A549 (cell line): ENCODE data around the gene ZDHHC1. TPM values are rescaled to one million over a fixed set of nuclear protein-coding genes. Genes with fewer than 3 reads are reported as not detected.

ENCODE experiments used
- ATAC-seq, 2 experiments: fragments of 200-7000 bp in 1 of 2; fragments of >200 bp in 1 of 2; cut with Nextera tagmentation in 1 of 2; cut with Tn5 transposase in 1 of 2; 3 replicates each; pipeline versions ENCODE4 v1.8.0 to v1.9.1; 2018 to 2020; ENCODE audit warnings: mild to moderate bottlenecking in 1 of 2, moderate library complexity in 1 of 2
- CTCF ChIA-PET: fragments of 300-600 bp; sonication (Branson Sonifier 250); formaldehyde crosslinking; extraction: SDS; loops from one replicate; lab custom pipeline; 2021; ENCODE audit warnings: antibody characterized with exemption, inconsistent platforms; lab: Yijun Ruan, JAX
- POLR2A ChIA-PET: fragments of 350-600 bp; formaldehyde crosslinking; extraction: SDS; loops from one replicate; lab custom pipeline; 2021; ENCODE audit warnings: antibody characterized with exemption, inconsistent platforms; lab: Yijun Ruan, JAX
- DNase-seq, 2 experiments: peaks; one replicate each; pipeline versions ENCODE4 v3.0.0 to v3.0.0-alpha.2; 2011 to 2016; ENCODE audit warnings: low read depth in 1 of 2, low spot score in 1 of 2
- FAIRE-seq: peaks from 2 replicates; lab custom pipeline; 2011; peaks lifted over from hg19 to GRCh38; lab: Jason Lieb, UNC
- H3K27ac ChIP-seq, 2 experiments: fragments of >200 bp; sonication (Bioruptor Twin); formaldehyde crosslinking; 3 replicates each; pipeline ENCODE4 v1.5.1; 2016 to 2017
- H3K4me1 ChIP-seq: fragments of >200 bp; sonication (Bioruptor Twin); formaldehyde crosslinking; 3 replicates; pipeline ENCODE4 v1.6.1; 2016
- H3K4me2 ChIP-seq: fragments of >200 bp; sonication (Bioruptor Twin); formaldehyde crosslinking; 3 replicates; pipeline ENCODE4 v1.6.1; 2016
- H3K4me3 ChIP-seq: fragments of >200 bp; sonication (Bioruptor Twin); formaldehyde crosslinking; 3 replicates; pipeline ENCODE4 v1.5.1; 2016
- H3K9me3 ChIP-seq: fragments of >200 bp; sonication (Bioruptor Twin); formaldehyde crosslinking; 3 replicates; pipeline ENCODE4 v1.6.1; 2016
- ATOH8 ChIP-seq: fragments of 250-450 bp; sonication (Bioruptor Pico); IDR thresholded peaks from 2 replicates; pipeline ENCODE4 v1.5.0; 2020; ENCODE audit warnings: low read depth, mild to moderate bottlenecking, moderate library complexity
- CBX8 ChIP-seq: fragments of 200-600 bp; sonication (generic); IDR thresholded peaks from 2 replicates; pipeline ENCODE4 v1.6.1; 2016
- EP300 ChIP-seq, 2 experiments: fragments of >200 bp; sonication (Bioruptor Twin); formaldehyde crosslinking; IDR thresholded peaks; 2 replicates in 1 of 2; 3 replicates in 1 of 2; pipeline ENCODE4 v1.6.1; 2016 to 2017
- ESRRA ChIP-seq: fragments of 150-350 bp; IDR thresholded peaks from 2 replicates; pipeline ENCODE4 v1.6.1; 2014; ENCODE audit warnings: mild to moderate bottlenecking, low read length, borderline replicate concordance
- FOSB ChIP-seq: fragments of 250-450 bp; sonication (Bioruptor Pico); IDR thresholded peaks from 2 replicates; pipeline ENCODE4 v1.5.0; 2020; ENCODE audit warnings: mild to moderate bottlenecking, moderate library complexity
- GATA3 ChIP-seq: IDR thresholded peaks from 2 replicates; pipeline ENCODE4 v1.6.1; 2012; ENCODE audit warnings: borderline replicate concordance
- HDAC2 ChIP-seq: fragments of 200-600 bp; sonication (generic); IDR thresholded peaks from 2 replicates; pipeline ENCODE4 v1.6.1; 2016
- HEYL ChIP-seq: fragments of 250-450 bp; sonication (Bioruptor Pico); IDR thresholded peaks from 2 replicates; pipeline ENCODE4 v1.8.0; 2021; ENCODE audit warnings: mild to moderate bottlenecking, moderate library complexity
- HOXA7 ChIP-seq: fragments of 250-450 bp; sonication (Bioruptor Pico); IDR thresholded peaks from 2 replicates; pipeline ENCODE4 v1.5.0; 2020; ENCODE audit warnings: mild to moderate bottlenecking, moderate library complexity
- KDM1A ChIP-seq: fragments of 200-600 bp; sonication (generic); IDR thresholded peaks from 2 replicates; pipeline ENCODE4 v1.6.1; 2016; ENCODE audit warnings: low read depth, mild to moderate bottlenecking
- KDM5A ChIP-seq: fragments of 200-600 bp; sonication (generic); IDR thresholded peaks from 2 replicates; pipeline ENCODE4 v1.6.1; 2016; ENCODE audit warnings: antibody characterized with exemption, mild to moderate bottlenecking
- MYC ChIP-seq: IDR thresholded peaks from 2 replicates; pipeline ENCODE4 v1.6.1; 2012; ENCODE audit warnings: mild to moderate bottlenecking, inconsistent platforms, low read length, improper control_type of control experiment, borderline replicate concordance
- SMC3 ChIP-seq: fragments of >200 bp; sonication (Bioruptor Twin); formaldehyde crosslinking; IDR thresholded peaks from 3 replicates; pipeline ENCODE4 v1.6.1; 2018; ENCODE audit warnings: inconsistent platforms
- TFCP2L1 ChIP-seq: fragments of 250-450 bp; sonication (Bioruptor Pico); IDR thresholded peaks from 2 replicates; pipeline ENCODE4 v1.5.0; 2021; ENCODE audit warnings: mild to moderate bottlenecking
- TP53 ChIP-seq: fragments of 250-450 bp; sonication (Bioruptor Pico); IDR thresholded peaks from 2 replicates; pipeline ENCODE4 v1.5.0; 2021; ENCODE audit warnings: mild to moderate bottlenecking, moderate library complexity
- ZSCAN20 ChIP-seq: fragments of 250-450 bp; sonication (Bioruptor Pico); IDR thresholded peaks from 2 replicates; pipeline ENCODE4 v1.8.0; 2022; ENCODE audit warnings: mild to moderate bottlenecking, moderate library complexity
- WGBS: methylation state at CpG from one replicate; pipeline ENCODE4 v1.1.6; 2017; ENCODE audit errors: missing lambda C conversion rate; 5-methylcytosine and 5-hydroxymethylcytosine counted together
- polyA plus RNA-seq, 4 experiments: library from polyadenylated mRNA; depleted of rRNA in 3 of 4; stranded (reverse); fragments of >200 nt; fragmentation: RNase III in 1 of 4; extraction: RNeasy Plus Mini Kit Qiagen cat#74134 plus additional on column Dnase treatment in 1 of 4; gene quantifications; 2 replicates in 3 of 4; 3 replicates in 1 of 4; pipeline ENCODE4 v1.2.3, GENCODE V29; 2011 to 2017
- TF ChIP-seq, protein P1 (sequence below): fragments of 150-350 bp; IDR thresholded peaks from 2 replicates; pipeline ENCODE4 v1.6.1; 2014; ENCODE audit warnings: low read depth, mild to moderate bottlenecking, low read length
- TF ChIP-seq, protein P2 (sequence below): IDR thresholded peaks from 2 replicates; pipeline ENCODE4 v1.6.1; 2012
- TF ChIP-seq, protein P3 (sequence below): fragments of >200 bp; sonication (Bioruptor Twin); formaldehyde crosslinking; IDR thresholded peaks from 2 replicates; pipeline ENCODE4 v1.6.1; 2016

ZDHHC1 gene
- polyA plus RNA-seq, 2 of the 4 experiments (the other 2 are of a cell fraction) = 3.5 to 5.9 TPM

DNA sequence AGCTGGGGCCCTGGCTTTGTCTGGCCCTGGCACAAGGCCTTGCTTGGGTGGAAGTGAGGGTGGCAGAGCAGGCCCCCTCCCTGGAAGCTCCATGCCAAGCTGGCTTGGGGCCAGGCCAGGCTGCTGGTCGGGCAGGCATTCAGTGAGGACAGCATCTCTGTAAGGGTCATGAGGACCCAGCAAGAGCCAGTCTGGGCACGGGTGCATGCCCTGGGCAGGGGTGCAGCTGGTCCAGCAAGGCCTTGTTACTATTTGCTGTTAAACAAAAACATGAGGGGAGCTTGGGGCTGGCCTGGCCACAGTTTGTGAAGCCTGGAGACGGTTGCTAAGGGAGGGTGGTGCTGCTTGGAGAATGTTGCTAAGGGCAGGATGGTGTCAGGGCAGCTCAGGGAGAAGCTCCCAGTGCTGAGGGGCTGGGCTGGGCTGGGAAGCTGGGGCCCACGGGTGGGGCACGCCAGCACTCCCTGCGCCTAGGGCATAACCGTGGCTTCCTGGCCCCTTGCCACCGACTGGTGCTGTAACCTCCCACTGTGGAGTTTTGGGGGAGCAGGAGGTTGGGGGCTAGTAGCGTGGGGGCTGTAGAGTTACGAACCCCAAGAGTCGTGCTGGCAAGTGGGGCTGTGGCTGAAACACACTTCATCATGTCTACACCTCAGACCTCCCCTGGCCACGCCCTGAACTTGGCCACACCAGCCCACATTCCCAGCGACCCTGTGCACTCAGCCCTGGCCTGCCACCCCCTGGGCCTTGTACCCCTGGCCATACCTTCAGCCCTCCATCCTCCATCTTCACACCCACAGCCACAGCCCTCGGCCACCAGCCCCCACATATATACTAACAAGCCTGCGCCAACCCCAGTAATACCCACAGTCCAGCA lies 24.6 kb downstream of the ZDHHC1 start:
- TF ChIP-seq EP300 (IDR thresholded peaks at IDR 0.05) (no peak), CBX8 (no peak), ESRRA (no peak), HEYL (no peak), TFCP2L1 (CRISPR knock-in tag) (no peak), HDAC2 (no peak), SMC3 (no peak), ATOH8 (CRISPR knock-in tag) (no peak), ZSCAN20 (CRISPR knock-in tag) (no peak), KDM1A (no peak), HOXA7 (CRISPR knock-in tag) (no peak), TP53 (CRISPR knock-in tag) (no peak)
- TF ChIP-seq, protein P1, sequence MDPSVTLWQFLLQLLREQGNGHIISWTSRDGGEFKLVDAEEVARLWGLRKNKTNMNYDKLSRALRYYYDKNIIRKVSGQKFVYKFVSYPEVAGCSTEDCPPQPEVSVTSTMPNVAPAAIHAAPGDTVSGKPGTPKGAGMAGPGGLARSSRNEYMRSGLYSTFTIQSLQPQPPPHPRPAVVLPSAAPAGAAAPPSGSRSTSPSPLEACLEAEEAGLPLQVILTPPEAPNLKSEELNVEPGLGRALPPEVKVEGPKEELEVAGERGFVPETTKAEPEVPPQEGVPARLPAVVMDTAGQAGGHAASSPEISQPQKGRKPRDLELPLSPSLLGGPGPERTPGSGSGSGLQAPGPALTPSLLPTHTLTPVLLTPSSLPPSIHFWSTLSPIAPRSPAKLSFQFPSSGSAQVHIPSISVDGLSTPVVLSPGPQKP = no peak
- 78% methylated on average over 14 of the region's 15 CpGs for WGBS
- Histone ChIP-seq H3K4me3 (no peak overlapping the region), H3K9me3 (no peaks in the 10 kb centered on the region), H3K27ac (no peak overlapping the region), H3K4me1 (peaks cover 12% of the 10 kb centered on the region), H3K4me2 (no peak overlapping the region)
- ChIA-PET POLR2A (no interaction called here), CTCF (interaction anchor here (0.9 to 3.1 kb wide), 11 partner anchors 8 to 143 kb away, joined by 3 to 20 read pairs (median 6); partner anchors contain the start of genes KCTD19, LRRC36, SLC9A5 and ZDHHC1)
- ATAC-seq (peak in 1 of 2 experiments; percentile 9; a peak in 2 of 6 replicates), FAIRE-seq (no peak), DNase-seq (peak in 1 of 2 experiments; percentile 43)

- DNase-seq (no peak), ATAC-seq (no peak), FAIRE-seq (no peak)
- Histone ChIP-seq H3K27ac (no peak overlapping the region), H3K9me3 (no peaks in the 10 kb centered on the region), H3K4me2 (no peak overlapping the region), H3K4me3 (no peak overlapping the region), H3K4me1 (peaks cover 5% of the 10 kb centered on the region)
- WGBS = over 99% methylated on average over 11 of the region's 11 CpGs
- TF ChIP-seq CBX8 (no peak), FOSB (CRISPR knock-in tag) (no peak), MYC (no peak), KDM5A (no peak), GATA3 (no peak), TFCP2L1 (CRISPR knock-in tag) (no peak)
- TF ChIP-seq, protein P2, sequence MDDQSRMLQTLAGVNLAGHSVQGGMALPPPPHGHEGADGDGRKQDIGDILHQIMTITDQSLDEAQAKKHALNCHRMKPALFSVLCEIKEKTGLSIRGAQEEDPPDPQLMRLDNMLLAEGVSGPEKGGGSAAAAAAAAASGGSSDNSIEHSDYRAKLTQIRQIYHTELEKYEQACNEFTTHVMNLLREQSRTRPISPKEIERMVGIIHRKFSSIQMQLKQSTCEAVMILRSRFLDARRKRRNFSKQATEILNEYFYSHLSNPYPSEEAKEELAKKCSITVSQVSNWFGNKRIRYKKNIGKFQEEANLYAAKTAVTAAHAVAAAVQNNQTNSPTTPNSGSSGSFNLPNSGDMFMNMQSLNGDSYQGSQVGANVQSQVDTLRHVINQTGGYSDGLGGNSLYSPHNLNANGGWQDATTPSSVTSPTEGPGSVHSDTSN = no peak
- TF ChIP-seq, protein P3, sequence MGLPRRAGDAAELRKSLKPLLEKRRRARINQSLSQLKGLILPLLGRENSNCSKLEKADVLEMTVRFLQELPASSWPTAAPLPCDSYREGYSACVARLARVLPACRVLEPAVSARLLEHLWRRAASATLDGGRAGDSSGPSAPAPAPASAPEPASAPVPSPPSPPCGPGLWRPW = no peak
- POLR2A ChIA-PET = no interaction called here
- CTCF ChIA-PET = interaction anchor here (0.6 to 2.3 kb wide), 12 partner anchors 9 to 142 kb away, joined by 3 to 11 read pairs (median 3); partner anchors contain the start of genes KCTD19, LRRC36, SLC9A5 and ZDHHC1
These were observed 25.4 kb downstream of the ZDHHC1 start for GRCh38 chr16:67390816-67391423.
